ENCODE data around the gene CARD16.

- TF ChIP-seq CTCF (IDR thresholded peaks at IDR 0.05) (no peak), EZH2 (IDR thresholded peaks at IDR 0.05; ENCODE audit: borderline replicate concordance, insufficient read depth, low read depth, low read length, poor library complexity, severe bottlenecking) (no peak)
These were observed 47.8 kb downstream of the CARD16 start for GRCh38 chr11:104997288-104997687.

Measured in B cell (primary cell).